Adrenal gland (tissue), 12 donors: ENCODE results near the gene TCP11L2. TPM values are rescaled to one million over a fixed set of nuclear protein-coding genes. Genes with fewer than 3 reads are reported as not detected.

Source experiments
- DNase-seq, 7 donors: peaks; one replicate each; pipeline ENCODE4 v3.0.0-alpha.2; 2019 to 2020
- H3K27ac ChIP-seq, 5 donors: fragments of 200-600 bp; sonication (generic) in 4 of 5; 1 replicate in 3 of 5; 2 replicates in 2 of 5; pipeline versions ENCODE4 v1.5.1 to v1.8.0; 2016 to 2020; ENCODE audit warnings: mild to moderate bottlenecking in 1 of 5
- H3K27me3 ChIP-seq: fragments of 200-600 bp; 2 replicates; pipeline ENCODE4 v1.8.0; 2021
- H3K36me3 ChIP-seq, 2 donors: fragments of 200-600 bp; replicated peaks in 1 of 2; 1 replicate in 1 of 2; 2 replicates in 1 of 2; pipeline versions ENCODE4 v1.5.1 to v1.8.0; 2018 to 2022
- H3K4me1 ChIP-seq, 2 donors: fragments of 200-600 bp; replicated peaks in 1 of 2; 1 replicate in 1 of 2; 2 replicates in 1 of 2; pipeline versions ENCODE4 v1.5.1 to v1.8.0; 2018 to 2021
- H3K4me3 ChIP-seq, 4 donors: fragments of 200-600 bp; sonication (generic) in 3 of 4; one replicate each; pipeline ENCODE4 v1.5.1; 2016 to 2018
- H3K9me3 ChIP-seq, 3 donors: fragments of 200-600 bp; sonication (generic) in 1 of 3; replicated peaks in 1 of 3; 1 replicate in 2 of 3; 2 replicates in 1 of 3; pipeline versions ENCODE4 v1.5.1 to v1.8.0; 2016 to 2021
- POLR2A ChIP-seq, 2 donors: fragments of 450-650 bp; IDR thresholded peaks; one replicate each; pipeline ENCODE4 v1.6.1; 2017; ENCODE audit warnings: antibody characterized with exemption in 2 of 2, mild to moderate bottlenecking in 2 of 2, moderate library complexity in 1 of 2
- WGBS, 4 donors: extraction: QIAGEN DNeasy Blood & Tissue Kit in 2 of 4; methylation state at CpG; one replicate each; pipeline versions ENCODE4 v1.1.5 to v1.1.7; 2013 to 2017; 5-methylcytosine and 5-hydroxymethylcytosine counted together
- intact Hi-C, 2 donors: fragments of 100-400 bp; cut with DNase I; formaldehyde crosslinking; loops; one replicate each; pipeline versions ENCODE4 v1.14.1 to v1.15.0; 2022 to 2023
- polyA plus RNA-seq, 3 donors: library from polyadenylated mRNA; stranded (reverse); fragments of 200-250 nt in 2 of 3; fragments of 350-450 nt in 1 of 3; fragmentation: Illumina TruSeq in 1 of 3; extraction: RNeasy Lipid Tissue Mini Kit (QIAGEN cat#74804) in 1 of 3; gene quantifications; one replicate each; pipeline ENCODE4 v1.2.3, GENCODE V29; 2013 to 2014
- total RNA-seq, 9 donors: library from RNA; depleted of rRNA in 4 of 9; stranded (reverse); fragments of >200 nt in 4 of 9; fragments of 120-200 nt in 1 of 9; fragmentation: NEBNext Ultra II Directional in 1 of 9; extraction: Animal tissue kit (Norgen Biotek cat#: 25700) in 1 of 9; gene quantifications; one replicate each; pipeline versions ENCODE4 v1.1.0 to v1.2.4, GENCODE V29; 2013 to 2023
- TF ChIP-seq, protein P1 (sequence below), 6 experiments: fragments of 450-650 bp in 4 of 6; fragments of 200-600 bp in 2 of 6; sonication (generic) in 1 of 6; IDR thresholded peaks; 1 replicate in 5 of 6; 2 replicates in 1 of 6; pipeline versions ENCODE4 v1.5.1 to v1.8.0; 2016 to 2021; ENCODE audit warnings: antibody characterized with exemption in 6 of 6, mild to moderate bottlenecking in 2 of 6, moderate library complexity in 1 of 6
- donor health status: healthy with polysubstance abuse.
- donor health status: Bipolar disorder and iron deficiency.
- donor health status: DM: yes; HTN: yes; CAD: no.
- donor health status: DM: no; HTN: no; CAD: no.
- donor health status: DM: no; HTN: no; CAD: no.
- donor health status: DM: yes; HTN: yes; CAD: no.

The TCP11L2 gene
- total and polyA plus RNA-seq, 12 donors = 2.3 to 70.4 (median 37.5) TPM

DNA sequence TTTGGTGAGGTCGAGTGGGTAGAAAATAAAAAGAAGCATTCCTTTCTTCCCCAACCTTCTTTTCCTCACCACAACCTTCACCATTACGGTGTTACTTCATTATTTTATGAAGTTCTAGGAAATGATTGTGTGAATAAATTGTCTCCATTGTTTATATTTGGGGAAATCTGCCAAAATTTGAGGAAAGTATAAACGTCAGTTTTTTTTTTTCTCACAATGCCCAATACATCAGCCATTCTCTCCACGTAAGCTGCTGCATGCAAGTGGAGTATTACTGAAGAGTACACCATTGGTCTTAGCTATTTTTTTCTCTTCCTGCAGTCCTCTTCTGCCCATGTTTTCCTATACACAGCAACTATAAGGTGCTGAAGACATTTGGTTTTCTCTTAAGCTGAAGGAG lies 45.9 kb downstream of the TCP11L2 start:
- 57 to 67% (median 64%) methylated on average over 4 of the region's 4 CpGs for WGBS, 4 donors

DNA sequence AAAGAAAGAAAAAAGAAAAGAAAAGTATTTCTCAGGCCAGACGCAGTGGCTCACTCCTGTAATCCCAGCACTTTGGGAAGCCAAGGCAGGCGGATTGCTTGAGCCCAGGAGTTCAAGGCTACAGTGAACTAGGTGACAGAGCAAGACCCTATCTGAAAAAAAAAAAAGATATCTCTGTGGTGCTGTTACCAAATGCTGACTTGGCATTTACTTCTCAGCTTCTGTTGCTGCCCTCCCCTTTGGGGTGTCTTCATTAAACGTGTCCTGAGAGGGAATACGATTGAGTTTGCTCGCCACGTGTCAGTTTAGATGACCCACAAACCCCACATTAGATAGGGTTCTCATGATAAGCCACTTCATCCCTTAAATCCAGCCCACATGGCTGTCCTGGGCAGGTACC lies 50.6 kb downstream of the TCP11L2 start:
- Histone ChIP-seq H3K27me3 (no peaks in the 10 kb centered on the region), H3K4me1 (peaks cover 7 to 15% of the 10 kb centered on the region in 2 donors), H3K27ac (no peak overlapping the region), H3K4me3 (no peak overlapping the region), H3K36me3 (no peaks in the 10 kb centered on the region), H3K9me3 (no peaks in the 10 kb centered on the region)
- TF ChIP-seq, protein P1, sequence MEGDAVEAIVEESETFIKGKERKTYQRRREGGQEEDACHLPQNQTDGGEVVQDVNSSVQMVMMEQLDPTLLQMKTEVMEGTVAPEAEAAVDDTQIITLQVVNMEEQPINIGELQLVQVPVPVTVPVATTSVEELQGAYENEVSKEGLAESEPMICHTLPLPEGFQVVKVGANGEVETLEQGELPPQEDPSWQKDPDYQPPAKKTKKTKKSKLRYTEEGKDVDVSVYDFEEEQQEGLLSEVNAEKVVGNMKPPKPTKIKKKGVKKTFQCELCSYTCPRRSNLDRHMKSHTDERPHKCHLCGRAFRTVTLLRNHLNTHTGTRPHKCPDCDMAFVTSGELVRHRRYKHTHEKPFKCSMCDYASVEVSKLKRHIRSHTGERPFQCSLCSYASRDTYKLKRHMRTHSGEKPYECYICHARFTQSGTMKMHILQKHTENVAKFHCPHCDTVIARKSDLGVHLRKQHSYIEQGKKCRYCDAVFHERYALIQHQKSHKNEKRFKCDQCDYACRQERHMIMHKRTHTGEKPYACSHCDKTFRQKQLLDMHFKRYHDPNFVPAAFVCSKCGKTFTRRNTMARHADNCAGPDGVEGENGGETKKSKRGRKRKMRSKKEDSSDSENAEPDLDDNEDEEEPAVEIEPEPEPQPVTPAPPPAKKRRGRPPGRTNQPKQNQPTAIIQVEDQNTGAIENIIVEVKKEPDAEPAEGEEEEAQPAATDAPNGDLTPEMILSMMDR (IDR thresholded peaks at IDR 0.05) = no peak
- TF ChIP-seq POLR2A (IDR thresholded peaks at IDR 0.05) = no peak
- 66 to 74% (median 70%) methylated on average over 6 of the region's 6 CpGs for WGBS, 4 donors
- intact Hi-C loops = loop anchor here in 1 of 2 donors (5.0 to 10.0 kb wide), 2 partner anchors 48 to 126 kb away; partner anchors contain the start of gene TCP11L2
- no peak for DNase-seq

More for the DNA sequence above, 45.9 kb downstream of the TCP11L2 start:
- no peak overlapping the region for H3K4me3 ChIP-seq
- H3K36me3 ChIP-seq = no peaks in the 10 kb centered on the region
- H3K9me3 ChIP-seq = no peaks in the 10 kb centered on the region
- H3K4me1 ChIP-seq = peaks cover 4 to 18% of the 10 kb centered on the region in 2 donors
- DNase-seq = no peak
- intact Hi-C loops = loop anchor here in 1 of 2 donors (10.0 kb wide), 1 partner anchor 114 kb away; no protein-coding TSS in a partner anchor
- H3K27me3 ChIP-seq = no peaks in the 10 kb centered on the region
- no peak for TF ChIP-seq POLR2A (IDR thresholded peaks at IDR 0.05)
- TF ChIP-seq, protein P1 (IDR thresholded peaks at IDR 0.05) = no peak
- no peak overlapping the region for H3K27ac ChIP-seq

DNA sequence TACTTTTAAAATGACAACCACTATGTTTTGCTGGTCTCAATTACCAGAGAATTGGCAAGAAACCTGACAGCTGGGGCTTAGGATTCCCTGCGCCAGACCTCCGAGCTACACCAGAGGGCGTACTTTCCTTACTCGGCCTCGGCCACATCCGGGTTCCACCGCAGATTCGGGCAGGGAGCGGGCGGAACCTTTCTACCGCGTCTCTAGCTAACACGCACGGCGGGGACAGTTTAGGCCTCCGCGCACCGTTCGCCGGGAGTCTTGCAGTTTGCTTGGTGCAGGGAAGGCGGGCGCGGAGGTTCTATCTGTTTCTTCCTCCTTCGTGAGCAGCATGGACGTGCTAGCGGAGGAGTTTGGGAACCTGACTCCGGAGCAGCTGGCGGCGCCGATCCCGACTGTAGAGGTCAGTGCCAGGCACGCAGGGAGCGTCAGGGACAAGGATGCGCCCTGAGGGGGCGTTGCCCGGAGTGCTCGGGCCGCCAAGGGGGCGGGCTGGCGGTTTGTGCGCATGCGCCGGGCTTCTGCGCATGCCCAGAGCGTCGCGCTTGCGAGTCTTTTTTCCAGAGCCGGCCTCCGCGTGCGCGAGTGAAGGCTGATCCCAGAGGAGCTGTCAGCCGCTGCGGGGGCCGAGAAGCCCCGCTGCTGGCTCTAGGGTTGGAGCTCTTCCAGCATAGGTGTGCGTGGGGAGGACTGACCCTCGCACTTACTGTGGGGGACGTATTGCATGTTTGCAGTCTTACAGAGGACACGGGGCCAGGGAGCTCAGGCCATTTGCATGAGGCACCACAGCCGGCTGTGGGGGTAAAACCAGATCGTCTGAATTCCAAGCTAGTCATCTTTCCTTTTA lies 55.2 kb downstream of the TCP11L2 start, which contains the start of gene POLR3B:
Gene POLR3B, plus strand, starts transcription at position 200 of the 847 bp plus-strand sequence. Its CDS starts 132 bp downstream, at position 332.
- 0 to 1% (median 0%) methylated on average over 27 to 63 of the region's 63 CpGs for WGBS, 4 donors
- peak within 1 kb of the TSS in 3 of 4 donors; percentile 64 to 80 (median 70) for H3K4me3 ChIP-seq
- intact Hi-C loops = loop anchor here in 1 of 2 donors (10.0 kb wide), 1 partner anchor 53 kb away; the partner anchor contains the start of gene TCP11L2
- H3K27me3 ChIP-seq = no peaks in the 10 kb centered on the region
- H3K27ac ChIP-seq = peak within 1 kb of the TSS; percentile 57 to 96 (median 93)
- H3K36me3 ChIP-seq = no peaks in the 10 kb centered on the region
- TF ChIP-seq POLR2A (IDR thresholded peaks at IDR 0.05) = peak; percentile 70 to 93
- TF ChIP-seq, protein P1 (IDR thresholded peaks at IDR 0.05) = peak; percentile 80 to 92 (median 88)
- peak; percentile 93 to 99 (median 97) for DNase-seq
- H3K4me1 ChIP-seq = peaks cover 16 to 23% of the 10 kb centered on the region in 2 donors
- H3K9me3 ChIP-seq = no peaks in the 10 kb centered on the region
